WTC11 (cell line): ENCODE measurements around the gene IL36RN.

ENCODE experiments used
- ETV6 ChIP-seq: sonication (generic); formaldehyde crosslinking; IDR thresholded peaks from 2 replicates; pipeline ENCODE4 v1.8.1; 2022; ENCODE audit warnings: mild to moderate bottlenecking, missing genetic modification reagents
- SP1 ChIP-seq: sonication (generic); formaldehyde crosslinking; conservative IDR thresholded peaks from 2 replicates; pipeline ENCODE4 v1.8.1; 2022; ENCODE audit warnings: missing genetic modification reagents

DNA sequence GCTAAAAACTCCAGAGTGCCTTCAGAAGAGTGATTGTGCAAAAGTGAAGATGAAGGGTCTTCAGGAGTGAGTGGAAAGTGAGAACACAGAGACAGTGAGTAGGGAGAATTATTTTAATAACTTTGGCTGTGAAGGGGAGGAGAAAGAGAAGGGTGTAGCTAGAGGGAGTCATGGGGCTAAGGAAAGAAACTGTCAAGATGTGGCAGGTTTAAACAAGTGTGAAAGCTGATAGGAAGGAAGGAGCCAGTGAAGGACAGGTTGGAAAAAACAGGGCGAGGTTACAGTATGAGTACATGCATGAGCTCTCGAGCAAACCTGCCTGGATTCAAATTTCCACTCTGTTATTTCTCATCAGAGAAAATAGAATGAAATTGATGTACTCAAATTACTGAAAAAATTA is 26.5 kb downstream of the IL36RN start:
- TF ChIP-seq ETV6 (CRISPR knock-in tag) (no peak), SP1 (no peak)
